Endothelial cell of umbilical vein (primary cell): Measurements from ENCODE around the gene EPX. TPM values are rescaled to one million over a fixed set of nuclear protein-coding genes. Genes with fewer than 3 reads are reported as not detected.

Source experiments
- BruUV-seq: library from RNA; stranded (reverse); fragments of 400-500 nt; replicated peaks from 2 replicates; lab custom pipeline; 2021; lab: Mats Ljungman, UMichigan
- CTCF ChIA-PET: fragments of 300-600, 350-600 bp; sonication (Branson Sonifier 250); formaldehyde crosslinking; loops from one replicate; lab custom pipeline; 2021; ENCODE audit warnings: antibody characterized with exemption, inconsistent platforms; lab: Charles Lee
- POLR2A ChIA-PET: fragments of 300-600, 350-600 bp; sonication (Branson Sonifier 250); formaldehyde crosslinking; loops from one replicate; lab custom pipeline; 2021; ENCODE audit warnings: antibody characterized with exemption, inconsistent platforms; lab: Charles Lee
- DNase-seq: peaks from one replicate; pipeline ENCODE4 v3.0.0-alpha.2; 2011; ENCODE audit warnings: low read depth, low spot score
- FAIRE-seq: peaks from 2 replicates; lab custom pipeline; 2011; peaks lifted over from hg19 to GRCh38; lab: Jason Lieb, UNC
- H2AFZ ChIP-seq: 2 replicates; pipeline ENCODE4 v1.6.0; 2012; ENCODE audit warnings: low read depth, low read length, control low read depth, inconsistent platforms
- H3K27ac ChIP-seq: 2 replicates; pipeline ENCODE4 v1.5.1; 2011; ENCODE audit warnings: low read depth, mild to moderate bottlenecking, control low read depth, low read length, moderate library complexity; ENCODE audit not compliant: insufficient read depth
- H3K27me3 ChIP-seq, 2 experiments: 2 replicates each; pipeline versions ENCODE4 v1.6.0 to v1.6.1; 2011; ENCODE audit warnings: low read length in 2 of 2, mixed read lengths in 1 of 2; ENCODE audit not compliant: control insufficient read depth in 2 of 2, insufficient read depth in 2 of 2
- H3K36me3 ChIP-seq, 2 experiments: 2 replicates in 1 of 2; 3 replicates in 1 of 2; pipeline ENCODE4 v1.5.1; 2011; ENCODE audit warnings: low read length in 2 of 2, mild to moderate bottlenecking in 1 of 2, moderate library complexity in 1 of 2; ENCODE audit not compliant: control insufficient read depth in 2 of 2, insufficient read depth in 2 of 2; ENCODE audit errors: extremely low read depth in 1 of 2
- H3K4me1 ChIP-seq: 3 replicates; pipeline ENCODE4 v1.5.1; 2011; ENCODE audit warnings: mild to moderate bottlenecking, low read length; ENCODE audit not compliant: control insufficient read depth, insufficient read depth; ENCODE audit errors: extremely low read depth
- H3K4me2 ChIP-seq: 2 replicates; pipeline ENCODE4 v1.6.1; 2011; ENCODE audit warnings: low read length, control low read depth, mixed read lengths; ENCODE audit not compliant: insufficient read depth
- H3K4me3 ChIP-seq, 3 experiments: fragments of 200-600 bp in 1 of 3; sonication (generic), shearing (Covaris generic) in 1 of 3; replicated peaks in 1 of 3; 2 replicates each; pipeline ENCODE4 v1.5.1; 2011 to 2016; ENCODE audit warnings: control low read depth in 3 of 3, low read length in 3 of 3, mild to moderate bottlenecking in 2 of 3, inconsistent platforms in 1 of 3, low read depth in 1 of 3, moderate library complexity in 1 of 3; ENCODE audit not compliant: insufficient read depth in 1 of 3
- H3K79me2 ChIP-seq: 2 replicates; pipeline ENCODE4 v1.6.0; 2012; ENCODE audit warnings: low read length, inconsistent platforms; ENCODE audit not compliant: control insufficient read depth, insufficient read depth
- H3K9ac ChIP-seq: replicated peaks from 2 replicates; pipeline ENCODE3; 2011; ENCODE audit warnings: low read length, control low read depth; ENCODE audit not compliant: insufficient read depth; ENCODE audit errors: extremely low read depth
- H3K9me1 ChIP-seq: replicated peaks from 3 replicates; pipeline ENCODE4 v1.6.0; 2011; ENCODE audit warnings: mild to moderate bottlenecking, low read length; ENCODE audit not compliant: control insufficient read depth, insufficient read depth; ENCODE audit errors: extremely low read depth
- H3K9me3 ChIP-seq: replicated peaks from 2 replicates; pipeline ENCODE4 v1.5.1; 2012; ENCODE audit warnings: low read length, inconsistent platforms; ENCODE audit not compliant: control insufficient read depth, insufficient read depth
- H4K20me1 ChIP-seq: replicated peaks from 2 replicates; pipeline ENCODE3; 2011; ENCODE audit warnings: mild to moderate bottlenecking, low read length; ENCODE audit not compliant: control insufficient read depth, insufficient read depth; ENCODE audit errors: extremely low read depth
- CTCF ChIP-seq, 2 donors: IDR thresholded peaks; 1 replicate in 1 of 2; 2 replicates in 1 of 2; pipeline ENCODE4 v1.5.1; 2011; ENCODE audit warnings: low read length in 2 of 2, mild to moderate bottlenecking in 2 of 2, moderate library complexity in 2 of 2, control low read depth in 1 of 2, inconsistent platforms in 1 of 2, low read depth in 1 of 2; ENCODE audit not compliant: insufficient read depth in 1 of 2; ENCODE audit errors: extremely low read depth in 1 of 2
- EZH2 ChIP-seq: IDR thresholded peaks from 2 replicates; pipeline ENCODE4 v1.6.1; 2012; ENCODE audit warnings: borderline replicate concordance, low read depth, mild to moderate bottlenecking, moderate library complexity, low read length, inconsistent platforms; ENCODE audit not compliant: severe bottlenecking
- FOS ChIP-seq: IDR thresholded peaks from 2 replicates; pipeline ENCODE4 v1.6.1; 2011; ENCODE audit warnings: mild to moderate bottlenecking, low read length, moderate library complexity, borderline replicate concordance; ENCODE audit not compliant: insufficient read depth
- GATA2 ChIP-seq: IDR thresholded peaks from 2 replicates; pipeline ENCODE4 v1.7.0; 2011; ENCODE audit warnings: low read depth, mild to moderate bottlenecking, moderate library complexity, mixed read lengths, low read length; ENCODE audit not compliant: insufficient read length, insufficient read depth
- JUN ChIP-seq: IDR thresholded peaks from 2 replicates; pipeline ENCODE4 v1.6.1; 2011; ENCODE audit warnings: borderline replicate concordance, low read depth; ENCODE audit not compliant: insufficient read length, insufficient read depth
- MAX ChIP-seq: IDR thresholded peaks from 2 replicates; pipeline ENCODE4 v1.6.1; 2011; ENCODE audit not compliant: insufficient read depth, insufficient read length
- MYC ChIP-seq: IDR thresholded peaks from one replicate; pipeline ENCODE4 v1.6.1; 2011; ENCODE audit warnings: mild to moderate bottlenecking, low read depth, low read length
- POLR2A ChIP-seq: IDR thresholded peaks from 2 replicates; pipeline ENCODE4 v1.6.1; 2012; ENCODE audit warnings: low read depth, mild to moderate bottlenecking, control low read depth, low read length
- POLR2AphosphoS5 ChIP-seq: IDR thresholded peaks from 2 replicates; pipeline ENCODE4 v1.6.1; 2012; ENCODE audit warnings: low read depth, mild to moderate bottlenecking, control low read depth, low read length, moderate library complexity; ENCODE audit not compliant: insufficient read depth
- dilution Hi-C: fragments of 300-500 bp; cut with MboI; formaldehyde crosslinking; loops from one replicate; pipeline ENCODE4 v1.15.0; 2019; ENCODE audit warnings: low sequenced_read_pairs; ENCODE audit not compliant: extremely low pct_ligation_motif_present
- intact Hi-C: fragments of 100-400 bp; cut with micrococcal nuclease; formaldehyde crosslinking; loops from one replicate; pipeline ENCODE4 v1.10.0; 2022
- polyA plus RNA-seq, 4 experiments: library from polyadenylated mRNA; depleted of rRNA in 3 of 4; stranded (reverse) in 3 of 4; unstranded in 1 of 4; fragments of >200 nt; gene quantifications; 2 replicates each; pipeline versions ENCODE4 v1.2.1 to v1.2.3, GENCODE V29; 2011 to 2012; ENCODE audit warnings: missing spikeins in 1 of 4
- total RNA-seq: library from RNA; stranded (reverse); gene quantifications from 2 replicates; pipeline ENCODE4 v1.2.3, GENCODE V29; 2021

EPX gene
- total and polyA plus RNA-seq, 2 donors (not counting 3 experiments of a cell fraction or from before 2014, with no cell fraction given) = not detected

- DNase-seq (peak; percentile 61), FAIRE-seq (peak; percentile 77)
- peak overlapping the region; percentile 7 for H3K9ac ChIP-seq
- H3K36me3 ChIP-seq = no peaks in the 10 kb centered on the region
- TF ChIP-seq POLR2AphosphoS5 (no peak), MYC (no peak), FOS (no peak), POLR2A (no peak), CTCF (IDR thresholded peaks at IDR 0.05; ENCODE audit: extremely low read depth in 1 of 2, insufficient read depth in 1 of 2, low read depth in 1 of 2, low read length in 2 of 2) (no peak), EZH2 (no peak), JUN (no peak), MAX (no peak), GATA2 (no peak)
- no peaks in the 10 kb centered on the region for H3K9me1 ChIP-seq
- dilution Hi-C loops (no loop called here), intact Hi-C loops (loop anchor here (1.0 to 2.0 kb wide), 2 partner anchors 30 to 135 kb away; no protein-coding TSS in a partner anchor)
- POLR2A ChIA-PET = no interaction called here
- no peaks in the 10 kb centered on the region for H3K79me2 ChIP-seq
- H3K27me3 ChIP-seq = no peaks in the 10 kb centered on the region
- no TSS peak for BruUV-seq
- H4K20me1 ChIP-seq = no peaks in the 10 kb centered on the region
- H3K4me1 ChIP-seq = peaks cover 16% of the 10 kb centered on the region
- CTCF ChIA-PET = interaction anchor here (0.8 to 2.2 kb wide), 10 partner anchors 9 to 387 kb away, joined by 3 to 14 read pairs (median 4); partner anchors contain the start of gene SUPT4H1
- peak overlapping the region in 1 of 3 experiments; percentile 24 for H3K4me3 ChIP-seq
- H3K4me2 ChIP-seq = peak overlapping the region; percentile 82
- peak overlapping the region; percentile 12 for H3K27ac ChIP-seq
- H3K9me3 ChIP-seq = no peaks in the 10 kb centered on the region
- peak overlapping the region; percentile 60 for H2AFZ ChIP-seq
Observed at GRCh38 chr17:58219789-58220183, 27.3 kb downstream of the EPX start.
